GM12865 (cell line): ENCODE results near the gene STARD13.

Experiments used
- DNase-seq: peaks from one replicate; pipeline ENCODE4 v3.0.0; 2010; ENCODE audit warnings: low read depth
- H3K4me3 ChIP-seq: 2 replicates; pipeline ENCODE4 v1.5.1; 2011; ENCODE audit warnings: mild to moderate bottlenecking, low read depth, low read length, control low read depth
- CTCF ChIP-seq: IDR thresholded peaks from 2 replicates; pipeline ENCODE4 v1.5.1; 2011; ENCODE audit warnings: low read length, control low read depth, low read depth, inconsistent platforms; ENCODE audit not compliant: insufficient read depth; ENCODE audit errors: missing control alignments

The STARD13 gene

GRCh38 chr13:33287142-33287882, 1.8 kb upstream of the STARD13 start:
- TF ChIP-seq CTCF = no peak
- no peak overlapping the region for H3K4me3 ChIP-seq
- DNase-seq = no peak

- TF ChIP-seq CTCF = no peak
- H3K4me3 ChIP-seq = peak overlapping the region; percentile 61
- no peak for DNase-seq
Measured at GRCh38 chr13:33286128-33286527, 573 bp upstream of the STARD13 start.

- peak overlapping the region; percentile 61 for H3K4me3 ChIP-seq
- DNase-seq = no peak
- no peak for TF ChIP-seq CTCF
Measured at GRCh38 chr13:33284916-33285315, 639 bp downstream of the STARD13 start.

GRCh38 chr13:33284031-33284430, 1.5 kb downstream of the STARD13 start:
- DNase-seq = no peak
- TF ChIP-seq CTCF = no peak
- no peak overlapping the region for H3K4me3 ChIP-seq

GRCh38 chr13:33283195-33283911, 2.2 kb downstream of the STARD13 start:
- DNase-seq = no peak
- no peak overlapping the region for H3K4me3 ChIP-seq
- TF ChIP-seq CTCF = no peak

- DNase-seq = no peak
- TF ChIP-seq CTCF = no peak
- H3K4me3 ChIP-seq = no peak overlapping the region
Measured at GRCh38 chr13:33281951-33282595, 3.5 kb downstream of the STARD13 start.
